Fibroblast of upper back skin (primary cell): ENCODE results near the gene ATG4B.

Source experiments
- DNase-seq: peaks from one replicate; pipeline ENCODE4 v3.0.0-alpha.2; 2013

The ATG4B gene

DNA sequence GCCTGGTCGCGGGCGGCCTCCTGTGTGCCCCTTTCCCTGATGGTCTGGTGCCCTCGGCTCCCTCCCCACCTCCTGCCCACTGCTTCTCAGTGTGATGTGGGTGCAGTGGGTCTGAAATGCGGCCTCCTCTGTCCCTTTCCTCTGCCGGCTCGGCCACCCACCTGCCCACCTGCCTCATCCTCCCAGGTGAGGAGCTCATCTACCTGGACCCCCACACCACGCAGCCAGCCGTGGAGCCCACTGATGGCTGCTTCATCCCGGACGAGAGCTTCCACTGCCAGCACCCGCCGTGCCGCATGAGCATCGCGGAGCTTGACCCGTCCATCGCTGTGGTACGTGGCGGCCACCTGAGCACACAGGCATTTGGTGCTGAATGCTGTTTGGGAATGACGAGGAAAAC, 30.9 kb downstream of the ATG4B start:
- DNase-seq = no peak

DNA sequence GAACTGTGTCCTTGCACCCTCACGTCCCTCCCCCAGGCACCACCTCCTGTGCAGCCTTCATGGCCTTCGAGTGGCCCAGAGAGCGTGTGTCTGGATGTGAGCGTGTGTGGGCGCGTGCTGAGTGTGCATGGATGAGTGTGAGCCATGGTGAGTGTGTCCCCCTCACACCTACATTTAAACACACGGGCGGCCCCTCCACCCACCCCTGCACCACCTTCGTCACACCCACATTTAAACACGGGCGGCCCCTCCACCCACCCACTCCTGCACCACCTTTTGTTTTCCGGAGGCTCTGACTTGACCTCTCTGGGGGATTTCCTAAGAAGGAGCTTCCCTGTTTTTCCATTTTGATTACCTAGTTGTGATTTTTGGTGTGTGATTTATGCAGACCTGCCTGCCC, 31.3 kb downstream of the ATG4B start:
- DNase-seq = no peak

GRCh38 chr2:241670333-241671110, 33.0 kb downstream of the ATG4B start:
- no peak for DNase-seq

DNA sequence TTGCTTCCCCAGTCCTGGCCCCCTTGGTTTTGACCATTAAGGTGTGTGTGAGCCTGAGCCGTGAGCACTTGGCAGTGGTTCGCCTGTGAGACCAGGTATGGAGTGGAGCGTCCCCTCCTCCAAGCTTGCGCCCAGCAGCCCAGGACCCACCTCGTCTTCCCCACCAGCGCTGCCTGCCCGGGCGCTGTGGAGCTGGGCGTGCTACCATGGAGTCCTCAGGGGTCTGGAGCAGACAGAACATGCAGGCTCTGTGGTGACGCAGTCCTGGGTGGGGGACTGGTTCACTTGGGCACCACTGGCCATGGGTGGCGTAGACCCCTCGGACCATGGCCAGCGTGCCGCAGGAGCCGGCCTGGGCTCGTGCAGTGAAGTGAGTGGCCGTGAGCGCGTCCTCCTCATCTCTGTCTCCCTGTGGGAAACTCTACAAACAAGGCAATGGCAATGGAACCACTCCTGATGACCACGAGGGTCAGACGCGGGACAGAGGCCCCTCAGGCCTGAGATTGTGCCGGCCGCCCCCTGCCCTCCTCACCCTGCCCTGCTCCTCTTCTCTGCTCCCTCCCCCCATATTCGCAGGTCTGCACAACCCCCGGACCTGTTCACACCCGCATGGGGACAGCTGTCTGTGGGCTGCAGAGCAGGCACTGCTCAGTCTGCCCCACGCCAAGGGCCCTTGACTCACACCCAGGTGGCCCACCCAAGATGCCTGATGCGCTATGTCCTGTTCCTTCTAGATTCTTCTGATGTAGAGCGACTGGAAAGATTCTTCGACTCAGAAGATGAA, 34.2 kb downstream of the ATG4B start:
- DNase-seq = no peak

- no peak for DNase-seq
Measured at GRCh38 chr2:241672243-241673188, 35.0 kb downstream of the ATG4B start.

- DNase-seq = no peak
Measured at GRCh38 chr2:241673189-241673663, 35.7 kb downstream of the ATG4B start.

DNA sequence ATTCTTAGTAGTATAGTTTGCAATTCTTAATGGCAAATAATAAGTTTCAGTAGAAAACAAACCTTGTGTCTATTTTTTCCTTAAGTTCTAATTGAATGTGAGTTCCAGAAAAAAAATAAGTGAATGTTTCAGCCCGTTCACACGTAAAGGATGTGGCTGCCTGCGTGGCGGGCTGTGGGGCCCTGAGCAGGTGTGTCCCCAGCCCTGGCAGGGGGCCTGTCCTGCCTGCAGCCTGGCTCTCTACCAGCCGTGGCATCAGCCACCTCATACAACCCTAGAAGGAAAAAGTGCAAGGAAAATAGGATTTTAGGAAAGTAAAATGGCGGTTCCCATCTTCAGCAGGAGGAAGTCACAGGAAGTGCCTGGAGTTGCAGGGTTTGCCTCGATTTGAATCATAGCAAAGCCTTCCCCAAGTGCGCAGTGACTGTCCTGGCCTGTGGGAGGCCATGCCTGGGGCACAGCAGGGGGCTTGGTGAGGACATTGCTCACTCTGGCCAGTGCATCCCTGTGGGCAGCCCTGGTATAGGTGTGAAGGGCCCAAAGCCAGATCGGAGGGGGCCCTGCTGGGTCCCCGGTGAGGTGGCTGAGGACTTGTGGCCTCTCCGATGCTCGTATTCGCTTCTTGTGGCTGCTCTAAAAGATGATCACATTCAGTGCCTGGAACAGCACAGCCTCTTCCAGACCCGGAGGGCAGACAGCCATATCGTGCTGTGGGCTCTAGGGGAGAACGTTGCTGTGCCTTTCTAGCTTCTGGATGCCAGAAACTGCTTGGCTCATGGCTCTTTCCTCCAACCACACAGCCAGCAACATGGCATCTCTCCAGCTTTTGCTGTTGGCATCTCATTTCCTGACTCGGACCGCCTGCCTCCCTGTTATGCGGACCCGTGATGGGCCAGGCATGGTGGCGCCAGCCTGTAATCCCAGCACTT, 36.6 kb downstream of the ATG4B start:
- DNase-seq = no peak

DNA sequence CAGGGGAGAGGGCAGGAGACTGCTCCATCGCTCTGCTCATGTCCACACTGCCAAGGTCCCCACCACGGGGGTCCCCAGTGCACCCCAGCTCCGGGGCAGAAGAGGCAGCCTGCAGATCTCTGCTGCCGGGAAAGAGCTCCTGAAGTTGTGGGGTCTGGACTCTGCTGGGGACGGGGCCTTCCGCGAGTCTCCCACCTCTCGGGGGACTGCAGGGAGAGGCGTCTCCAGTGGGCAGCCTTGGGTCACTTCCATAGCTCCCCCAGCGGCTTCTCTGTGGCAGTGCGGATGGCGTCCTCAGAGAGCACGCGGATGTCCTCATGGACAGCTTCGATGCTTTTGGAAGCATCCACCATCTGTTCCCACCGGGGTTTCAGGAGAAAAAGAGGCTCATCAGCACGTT, 38.4 kb downstream of the ATG4B start:
- no peak for DNase-seq

DNA sequence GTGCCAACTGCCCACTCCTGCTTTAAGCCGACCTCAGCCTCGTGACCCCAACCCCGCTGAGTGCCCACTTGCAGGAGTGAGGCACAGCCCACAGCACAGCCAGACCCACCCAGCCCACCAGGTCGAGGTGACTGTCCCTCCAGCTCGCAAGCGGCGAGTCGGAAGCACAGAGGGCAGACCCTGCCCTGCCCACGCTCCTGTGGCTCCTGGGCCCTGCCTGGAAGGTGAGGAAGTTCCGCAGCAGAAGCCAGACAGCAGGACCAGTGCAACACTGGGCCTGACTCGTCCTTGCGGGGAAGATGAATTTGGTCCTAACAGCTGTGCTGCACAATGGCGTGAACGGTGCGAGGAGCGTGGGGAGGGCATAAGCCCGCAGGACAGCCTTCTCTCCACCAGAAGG, 39.2 kb downstream of the ATG4B start:
- no peak for DNase-seq

DNA sequence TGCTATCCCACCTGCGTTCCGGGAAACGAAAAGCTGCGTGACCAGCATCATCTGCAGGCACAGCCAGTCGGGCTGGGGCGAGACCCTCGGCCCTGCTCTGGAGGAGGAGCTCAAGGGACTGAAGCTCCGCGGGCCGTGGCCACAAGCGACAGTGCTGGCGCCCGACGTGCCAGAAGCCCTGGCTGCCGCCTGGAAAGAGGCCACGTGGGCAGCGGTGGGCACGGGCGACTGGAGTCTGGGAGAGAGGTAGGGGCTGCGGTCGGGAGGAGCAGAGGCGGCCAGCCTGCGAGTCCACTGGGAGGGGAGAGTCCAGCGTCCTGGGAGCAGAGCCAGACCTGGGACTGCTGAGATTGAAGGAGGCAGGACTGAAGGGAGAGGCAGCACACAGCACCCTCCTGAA, 39.9 kb downstream of the ATG4B start:
- no peak for DNase-seq

DNA sequence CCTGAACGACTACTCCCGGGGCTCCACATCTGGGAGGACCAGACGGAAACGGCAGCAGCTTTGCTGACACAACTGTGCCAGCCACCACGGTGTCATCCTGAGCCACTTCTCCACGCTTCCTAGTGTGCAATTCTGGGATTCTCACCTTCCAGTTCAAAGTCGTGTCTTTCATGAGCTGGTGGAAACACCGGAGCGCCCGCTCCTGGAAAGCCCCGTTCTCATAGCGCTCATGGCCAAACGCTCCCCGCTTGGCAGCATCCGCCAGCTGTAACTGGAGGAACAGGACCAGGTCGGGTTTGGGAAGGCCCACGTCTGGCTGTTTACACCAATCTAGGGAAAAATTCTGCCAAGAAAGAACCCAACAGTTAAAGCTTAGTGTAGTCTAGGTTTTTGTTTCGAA, 40.8 kb downstream of the ATG4B start:
- no peak for DNase-seq

DNA sequence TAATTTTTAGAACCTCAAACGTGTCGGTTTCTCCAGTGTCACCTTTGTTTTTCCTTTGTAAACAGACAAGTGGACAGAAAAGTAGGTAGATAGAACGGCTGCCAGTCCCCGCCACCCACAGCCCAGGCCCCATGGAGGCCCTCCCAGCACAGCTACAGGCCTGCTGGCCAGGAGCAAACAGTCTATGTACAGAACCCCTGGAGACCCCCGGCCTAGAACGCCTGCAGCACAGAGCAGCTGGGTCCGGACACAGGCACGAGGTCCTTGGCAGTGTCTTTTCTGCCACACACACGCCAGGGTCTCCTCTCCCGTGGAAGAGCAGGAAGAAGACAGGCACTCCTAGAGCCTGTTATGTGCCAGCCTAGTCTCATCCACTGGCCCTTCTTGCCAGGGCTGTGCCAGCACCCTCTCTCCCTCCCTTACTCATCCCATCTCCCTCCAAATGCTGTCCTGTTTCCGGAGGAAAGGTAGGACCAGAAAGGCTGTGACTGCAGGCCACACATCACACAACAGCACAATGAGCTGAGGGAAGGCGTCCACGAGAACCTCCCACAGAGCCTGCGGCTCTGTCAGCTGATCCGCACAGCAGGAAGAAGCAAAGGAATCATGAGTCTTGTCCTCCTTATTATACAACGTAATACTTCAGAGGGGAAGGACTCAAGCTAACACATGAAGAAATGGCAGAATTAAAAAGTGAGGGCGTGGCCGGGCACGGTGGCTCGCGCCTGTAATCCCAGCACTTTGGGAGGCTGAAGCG, 41.5 kb downstream of the ATG4B start:
- DNase-seq = no peak

DNA sequence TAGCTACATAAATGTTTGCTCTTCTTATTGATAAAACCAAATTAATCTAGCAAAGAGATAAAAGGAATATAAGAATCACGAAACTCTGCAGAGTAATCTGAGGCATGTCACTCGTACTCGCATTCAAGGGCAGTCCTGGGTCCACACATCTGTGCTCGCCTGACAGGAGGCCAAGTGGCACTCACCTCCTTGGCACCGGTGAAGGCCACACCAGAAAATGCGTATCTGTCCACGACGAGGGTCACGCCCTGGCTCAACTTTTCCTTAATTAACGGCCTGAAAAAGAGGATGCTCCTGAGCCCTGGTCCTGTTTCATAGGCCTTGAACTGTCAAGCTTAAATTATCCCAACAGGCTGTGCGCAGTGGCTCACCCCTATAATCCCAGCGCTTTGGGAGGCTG, 42.6 kb downstream of the ATG4B start:
- no peak for DNase-seq

DNA sequence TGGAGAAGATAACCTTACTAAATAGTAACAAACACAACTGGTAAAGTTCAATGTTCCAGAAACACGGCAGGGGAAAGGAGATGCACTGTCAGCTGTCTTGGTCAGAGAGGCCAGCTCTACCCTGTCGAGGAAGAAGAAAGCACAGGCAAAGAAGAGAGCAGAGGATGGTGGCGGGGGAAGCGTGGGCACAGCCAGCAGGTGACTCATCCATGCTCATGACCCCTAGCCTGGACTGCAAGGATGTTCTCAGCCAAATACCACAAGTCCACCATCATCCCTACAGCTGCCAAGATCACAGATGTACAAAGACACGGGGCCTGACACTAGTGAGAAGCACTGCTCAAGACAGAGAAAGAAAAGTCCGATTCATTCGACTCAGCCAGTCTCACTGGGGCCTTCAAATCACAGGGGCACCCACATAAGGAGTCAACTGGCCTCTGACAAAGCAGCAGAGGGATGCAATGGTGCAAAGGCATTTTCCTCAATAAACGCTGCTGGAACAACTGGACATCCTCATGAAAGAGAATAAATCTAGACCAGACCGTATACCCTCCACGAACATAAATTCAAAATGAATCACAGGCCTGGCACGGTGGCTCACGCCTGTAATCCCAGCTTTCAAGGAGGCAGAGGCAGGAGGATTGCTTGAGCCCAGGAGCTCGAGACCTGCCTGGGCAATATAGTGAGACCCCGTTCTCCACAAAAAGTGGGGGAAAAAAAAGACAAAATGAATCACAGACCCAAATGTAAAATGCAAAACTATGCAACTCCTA, 43.5 kb downstream of the ATG4B start:
- DNase-seq = peak; percentile 84

- no peak for DNase-seq
Measured at GRCh38 chr2:241686324-241686649, 48.8 kb downstream of the ATG4B start.

- DNase-seq = peak; percentile 96
Measured at GRCh38 chr2:241686650-241687425, 49.3 kb downstream of the ATG4B start, which contains the start of gene DTYMK. DTYMK (minus strand) TSS chr2:241686815; CDS start chr2:241686783, 32 bp downstream.

DNA sequence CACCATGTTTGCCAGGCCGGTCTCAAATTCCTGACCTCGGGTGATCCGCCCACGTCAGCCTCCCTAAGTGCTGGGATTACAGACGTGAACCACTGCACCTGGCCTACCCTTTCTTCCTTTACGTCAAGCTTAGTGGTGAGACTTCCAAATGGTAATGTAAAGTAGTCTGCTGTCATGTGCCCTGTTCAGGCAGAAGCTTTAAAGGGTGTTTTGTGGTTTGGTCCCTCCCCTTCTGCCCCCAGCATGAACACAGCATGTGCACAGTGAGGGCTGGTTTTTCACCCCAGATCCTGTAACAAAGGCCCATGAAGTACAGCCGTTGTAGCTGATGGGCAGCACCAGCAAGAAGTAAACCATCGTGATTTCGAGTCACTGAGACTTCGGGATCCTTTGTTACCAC, 51.8 kb downstream of the ATG4B start:
- no peak for DNase-seq

- no peak for DNase-seq
Measured at GRCh38 chr2:241690202-241690717, 52.8 kb downstream of the ATG4B start.

DNA sequence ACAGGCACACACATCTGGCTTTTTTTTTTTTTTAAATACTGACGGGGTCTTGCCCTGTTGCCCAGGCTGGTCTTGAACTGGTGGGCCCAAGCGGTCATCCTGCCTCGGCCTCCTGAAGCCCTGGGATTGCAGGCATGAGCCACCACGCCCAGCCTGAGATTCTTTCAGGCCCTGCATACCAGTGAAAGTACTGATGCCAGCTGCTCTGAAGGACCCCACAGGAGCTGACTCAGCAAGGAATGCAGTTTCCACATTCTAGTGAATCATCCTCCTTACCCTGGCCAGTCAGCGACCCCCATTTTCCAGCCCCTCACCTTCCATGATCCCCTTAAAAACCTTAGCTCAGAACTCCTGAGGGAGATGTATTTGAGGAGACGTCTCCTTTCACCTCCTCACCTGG, 55.0 kb downstream of the ATG4B start:
- peak; percentile 87 for DNase-seq
